ENCODE results near the gene SHLD1.

DNA sequence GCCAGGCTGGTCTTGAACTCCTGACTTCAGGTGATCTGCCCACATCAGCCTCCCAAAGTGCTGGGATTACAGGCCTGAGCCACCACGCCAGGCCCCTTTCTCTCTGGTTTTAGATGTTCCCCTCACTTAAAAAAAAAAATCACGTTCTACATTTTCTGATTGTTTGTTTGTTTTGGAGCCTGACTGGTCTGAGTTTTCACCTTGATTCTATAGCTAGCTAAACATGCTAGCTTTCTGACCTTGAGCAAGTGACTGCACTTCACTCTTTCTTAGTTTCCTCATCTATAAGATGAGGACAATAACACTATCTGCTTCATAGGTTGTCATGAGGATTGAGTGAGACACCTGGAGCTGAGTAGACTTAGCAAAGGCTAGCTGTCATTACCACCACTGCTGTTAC lies 43.7 kb downstream of the SHLD1 start:
- TF ChIP-seq, protein P1, sequence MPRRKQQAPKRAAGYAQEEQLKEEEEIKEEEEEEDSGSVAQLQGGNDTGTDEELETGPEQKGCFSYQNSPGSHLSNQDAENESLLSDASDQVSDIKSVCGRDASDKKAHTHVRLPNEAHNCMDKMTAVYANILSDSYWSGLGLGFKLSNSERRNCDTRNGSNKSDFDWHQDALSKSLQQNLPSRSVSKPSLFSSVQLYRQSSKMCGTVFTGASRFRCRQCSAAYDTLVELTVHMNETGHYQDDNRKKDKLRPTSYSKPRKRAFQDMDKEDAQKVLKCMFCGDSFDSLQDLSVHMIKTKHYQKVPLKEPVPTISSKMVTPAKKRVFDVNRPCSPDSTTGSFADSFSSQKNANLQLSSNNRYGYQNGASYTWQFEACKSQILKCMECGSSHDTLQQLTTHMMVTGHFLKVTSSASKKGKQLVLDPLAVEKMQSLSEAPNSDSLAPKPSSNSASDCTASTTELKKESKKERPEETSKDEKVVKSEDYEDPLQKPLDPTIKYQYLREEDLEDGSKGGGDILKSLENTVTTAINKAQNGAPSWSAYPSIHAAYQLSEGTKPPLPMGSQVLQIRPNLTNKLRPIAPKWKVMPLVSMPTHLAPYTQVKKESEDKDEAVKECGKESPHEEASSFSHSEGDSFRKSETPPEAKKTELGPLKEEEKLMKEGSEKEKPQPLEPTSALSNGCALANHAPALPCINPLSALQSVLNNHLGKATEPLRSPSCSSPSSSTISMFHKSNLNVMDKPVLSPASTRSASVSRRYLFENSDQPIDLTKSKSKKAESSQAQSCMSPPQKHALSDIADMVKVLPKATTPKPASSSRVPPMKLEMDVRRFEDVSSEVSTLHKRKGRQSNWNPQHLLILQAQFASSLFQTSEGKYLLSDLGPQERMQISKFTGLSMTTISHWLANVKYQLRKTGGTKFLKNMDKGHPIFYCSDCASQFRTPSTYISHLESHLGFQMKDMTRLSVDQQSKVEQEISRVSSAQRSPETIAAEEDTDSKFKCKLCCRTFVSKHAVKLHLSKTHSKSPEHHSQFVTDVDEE (CRISPR knock-in tag; IDR thresholded peaks at IDR 0.05), result no peak
- no peak for TF ChIP-seq TOX (CRISPR knock-in tag; IDR thresholded peaks at IDR 0.05; ENCODE audit: borderline replicate concordance)
- TF ChIP-seq ZNF8 (CRISPR knock-in tag; IDR thresholded peaks at IDR 0.05), result no peak
- TF ChIP-seq, protein P2, sequence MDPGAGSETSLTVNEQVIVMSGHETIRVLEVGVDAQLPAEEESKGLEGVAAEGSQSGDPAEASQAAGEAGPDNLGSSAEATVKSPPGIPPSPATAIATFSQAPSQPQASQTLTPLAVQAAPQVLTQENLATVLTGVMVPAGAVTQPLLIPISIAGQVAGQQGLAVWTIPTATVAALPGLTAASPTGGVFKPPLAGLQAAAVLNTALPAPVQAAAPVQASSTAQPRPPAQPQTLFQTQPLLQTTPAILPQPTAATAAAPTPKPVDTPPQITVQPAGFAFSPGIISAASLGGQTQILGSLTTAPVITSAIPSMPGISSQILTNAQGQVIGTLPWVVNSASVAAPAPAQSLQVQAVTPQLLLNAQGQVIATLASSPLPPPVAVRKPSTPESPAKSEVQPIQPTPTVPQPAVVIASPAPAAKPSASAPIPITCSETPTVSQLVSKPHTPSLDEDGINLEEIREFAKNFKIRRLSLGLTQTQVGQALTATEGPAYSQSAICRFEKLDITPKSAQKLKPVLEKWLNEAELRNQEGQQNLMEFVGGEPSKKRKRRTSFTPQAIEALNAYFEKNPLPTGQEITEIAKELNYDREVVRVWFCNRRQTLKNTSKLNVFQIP (CRISPR knock-in tag; IDR thresholded peaks at IDR 0.05; ENCODE audit: borderline replicate concordance, low read depth), result no peak
